HG02884 (cell line): ENCODE data around the gene POLD2.
A peak's percentile ranks its signal among the peaks of the same experiment; 100 is the strongest.
"Not testable (repeated sequence)": the region's sequence is repeated elsewhere in the genome, so short reads cannot be mapped to it uniquely, and the experiment has no call there.

Source experiments
- ATAC-seq: cut with Tn5 transposase; IDR thresholded peaks from one replicate; pipeline ENCODE4 v1.9.1; 2021; ENCODE audit warnings: mild to moderate bottlenecking, moderate library complexity; ENCODE audit not compliant: unreplicated experiment

POLD2 gene

DNA sequence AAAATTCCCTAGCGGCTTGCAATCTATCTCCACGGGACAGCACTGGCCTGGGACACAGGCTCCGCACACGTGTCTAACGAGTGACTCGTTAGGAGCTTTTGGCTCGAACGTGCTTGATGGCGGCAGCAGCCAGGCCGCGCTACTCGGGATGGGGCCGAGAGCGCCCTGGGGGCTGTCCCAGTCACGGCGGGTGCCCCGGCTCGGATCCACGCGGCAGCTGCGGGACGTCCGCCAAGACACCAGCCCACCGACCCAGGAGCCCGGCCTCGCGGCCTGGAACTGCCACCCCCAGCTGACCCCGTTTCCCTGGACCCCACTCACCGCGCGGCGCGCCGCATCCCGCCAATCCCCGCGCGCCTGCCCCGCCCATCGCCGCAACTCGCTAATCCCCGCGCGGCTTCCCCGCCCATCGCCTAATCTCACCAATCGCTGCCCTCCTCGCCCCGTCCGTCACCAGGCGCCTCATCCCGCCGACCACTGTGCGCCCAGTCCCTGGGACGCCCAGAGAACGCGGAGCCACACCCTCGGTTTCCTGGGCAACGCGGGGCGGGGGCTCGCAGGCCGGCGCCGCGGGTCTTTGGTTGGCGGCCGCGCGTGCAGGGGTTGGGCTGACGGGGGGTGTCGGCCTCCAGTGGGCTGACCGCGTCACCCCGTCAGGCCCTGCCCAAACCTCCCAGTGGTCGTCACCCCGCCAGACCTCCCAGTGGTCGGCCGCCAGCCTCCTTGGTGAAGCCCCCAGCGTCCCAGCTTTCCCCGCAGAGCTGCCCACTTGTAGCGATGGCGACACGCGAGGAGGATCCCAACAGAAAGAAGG is at the start of gene POLD2:
Gene POLD2, minus strand, starts transcription at position 359 of the 814 bp plus-strand sequence. CDS start 1,495 bp downstream, outside the sequence.
- ATAC-seq, result peak; percentile 97

DNA sequence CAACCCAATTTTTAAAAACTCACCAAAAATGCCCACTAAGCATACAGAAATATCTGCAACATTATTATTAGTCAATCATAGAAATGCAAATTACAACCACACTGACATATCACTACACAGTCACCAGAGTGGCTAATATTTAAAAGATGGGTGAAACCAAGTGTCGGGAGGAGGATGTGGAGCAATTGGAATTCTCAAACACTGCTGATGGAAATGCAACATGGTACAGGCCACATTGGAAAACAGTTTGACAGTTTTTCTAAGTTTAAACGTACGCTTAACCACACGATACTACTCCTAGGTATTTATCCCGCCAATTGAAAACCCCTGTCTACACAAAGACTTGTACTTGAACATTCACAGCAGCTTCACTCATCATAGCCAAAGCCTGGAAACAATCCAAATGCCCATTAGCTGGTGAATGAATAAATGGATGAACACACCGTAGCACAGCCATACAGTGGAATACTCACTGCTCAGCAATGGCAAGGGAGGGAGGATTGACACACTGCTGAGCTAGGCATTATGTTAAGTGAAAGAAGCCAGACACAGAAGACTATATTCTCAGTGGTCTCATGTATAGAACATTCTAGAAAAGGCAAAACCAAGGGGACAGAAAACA is 49.6 kb upstream of the POLD2 start:
- no peak for ATAC-seq

DNA sequence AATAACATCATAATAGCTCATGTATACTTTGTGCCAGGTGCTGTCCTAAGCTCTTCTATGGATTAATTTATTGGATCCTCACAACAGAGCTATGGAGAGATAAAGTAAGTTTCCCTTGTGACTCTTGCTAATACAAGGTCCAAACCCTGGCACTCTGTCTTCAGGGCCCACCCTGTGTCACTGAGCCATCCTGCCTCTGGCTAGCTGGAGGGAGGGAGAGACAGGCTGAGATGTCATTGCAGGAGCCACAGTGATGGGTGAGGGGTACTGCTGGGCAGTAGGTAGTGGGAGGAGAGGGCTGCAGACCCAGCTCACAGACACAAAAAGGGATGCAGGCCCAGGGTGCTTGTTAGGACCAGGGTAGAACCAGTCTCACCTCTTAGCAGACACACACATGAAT is 49.0 kb upstream of the POLD2 start:
- ATAC-seq, result no peak

DNA sequence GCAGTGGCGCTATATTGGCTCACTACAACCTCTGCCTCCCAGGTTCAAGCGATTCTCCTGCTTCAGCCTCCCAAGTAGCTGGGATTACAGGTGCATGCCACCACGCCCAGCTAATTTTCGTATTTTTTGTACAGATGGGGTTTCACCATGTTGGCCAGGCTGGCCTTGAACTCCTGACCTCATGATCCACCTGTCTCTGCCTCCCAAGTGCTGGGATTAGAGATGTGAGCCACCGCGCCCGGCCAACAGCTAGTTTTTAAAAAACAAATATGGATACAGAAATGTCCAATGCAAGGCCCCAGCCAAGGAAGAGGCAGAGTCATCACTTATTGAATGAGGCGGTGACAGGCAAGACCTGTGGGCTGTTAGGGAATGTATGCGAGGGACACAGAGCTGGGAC is 48.6 kb upstream of the POLD2 start:
- not testable (repeated sequence) for ATAC-seq

DNA sequence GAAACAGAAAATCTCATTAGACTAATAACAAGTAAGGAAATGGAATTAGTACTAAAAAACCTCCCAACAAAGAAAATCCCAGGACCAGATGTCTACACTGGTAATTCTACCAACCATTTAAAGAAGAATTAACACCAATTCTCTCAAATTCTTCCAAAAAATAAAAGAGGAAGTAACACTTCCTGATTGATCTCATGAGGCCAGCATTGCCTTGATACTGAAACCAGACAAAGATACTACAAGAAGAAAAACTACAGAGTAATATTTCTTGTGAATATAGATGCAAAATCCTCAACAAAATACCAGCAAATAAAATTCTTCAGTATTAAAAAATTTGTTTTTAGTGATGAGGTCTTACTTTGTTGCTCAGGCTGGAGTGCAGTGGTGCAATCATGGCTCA is 44.6 kb upstream of the POLD2 start:
- ATAC-seq, result no peak

DNA sequence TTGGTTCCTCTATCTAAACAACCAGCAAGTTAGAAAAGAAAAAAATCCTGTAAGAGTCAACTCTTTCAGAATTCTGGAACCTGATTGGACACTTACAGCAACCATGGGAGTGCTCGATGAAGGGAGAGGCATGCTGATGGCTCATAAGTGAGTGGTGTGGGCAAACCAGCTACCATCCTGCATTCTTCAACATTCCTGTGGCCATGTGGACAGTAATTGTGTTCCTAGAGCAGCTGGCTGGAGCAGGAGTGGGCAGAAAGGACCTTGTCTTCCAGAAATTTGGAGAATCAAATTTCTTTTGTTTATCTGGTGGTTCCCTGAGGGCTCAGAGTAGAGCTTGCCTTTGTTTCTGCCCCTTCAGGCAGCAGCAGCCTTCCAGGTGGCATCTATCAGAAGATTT is 40.2 kb upstream of the POLD2 start:
- no peak for ATAC-seq

DNA sequence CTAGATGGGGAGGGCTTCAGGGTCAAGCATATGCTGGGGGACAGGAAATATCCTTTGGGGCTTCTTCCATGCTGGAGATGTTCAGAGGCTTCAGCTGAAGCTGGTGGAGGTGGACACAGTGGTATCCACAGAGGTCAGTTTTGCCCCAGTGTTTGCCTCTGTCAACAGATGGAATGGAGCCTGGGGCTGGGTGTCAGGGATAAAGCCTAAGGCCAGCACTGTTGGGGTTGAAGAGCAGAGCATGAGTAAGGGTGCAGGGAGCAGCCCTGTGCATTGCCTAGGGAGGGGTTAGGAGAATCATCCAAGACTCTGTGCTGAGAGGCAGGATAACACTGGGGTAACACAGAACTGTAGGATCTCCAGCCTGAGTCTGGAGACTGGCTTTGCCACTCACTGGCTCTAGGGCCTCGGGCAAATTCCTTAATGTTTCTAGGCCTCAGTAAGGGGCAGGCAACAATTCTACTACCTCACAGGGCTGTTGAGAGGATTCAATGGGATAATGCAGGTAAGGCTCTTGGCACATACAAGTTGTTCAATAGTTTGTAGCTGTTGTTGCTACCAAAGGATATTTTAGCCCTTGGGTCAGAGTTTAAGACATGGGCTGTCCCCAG is 39.5 kb upstream of the POLD2 start:
- ATAC-seq, result no peak

DNA sequence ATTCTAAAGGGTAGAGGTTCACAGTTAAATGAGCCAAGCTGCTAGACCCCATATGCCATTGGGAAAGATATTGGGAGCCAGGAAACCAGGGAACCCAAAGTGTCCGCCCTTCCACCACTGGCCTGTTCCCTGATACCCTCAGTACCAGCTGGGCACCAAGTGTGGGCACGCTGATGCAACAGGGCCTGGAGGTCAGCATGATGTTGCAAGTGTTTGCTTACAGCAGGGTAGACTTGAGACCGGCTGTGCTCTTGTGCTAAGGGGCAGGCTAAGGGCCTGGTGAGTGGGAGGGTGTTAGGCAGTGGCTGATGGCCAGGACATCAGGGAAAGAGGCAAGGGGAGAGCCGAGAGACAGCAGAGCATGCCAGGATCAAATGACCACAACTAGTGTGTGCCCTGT is 38.8 kb upstream of the POLD2 start:
- no peak for ATAC-seq

DNA sequence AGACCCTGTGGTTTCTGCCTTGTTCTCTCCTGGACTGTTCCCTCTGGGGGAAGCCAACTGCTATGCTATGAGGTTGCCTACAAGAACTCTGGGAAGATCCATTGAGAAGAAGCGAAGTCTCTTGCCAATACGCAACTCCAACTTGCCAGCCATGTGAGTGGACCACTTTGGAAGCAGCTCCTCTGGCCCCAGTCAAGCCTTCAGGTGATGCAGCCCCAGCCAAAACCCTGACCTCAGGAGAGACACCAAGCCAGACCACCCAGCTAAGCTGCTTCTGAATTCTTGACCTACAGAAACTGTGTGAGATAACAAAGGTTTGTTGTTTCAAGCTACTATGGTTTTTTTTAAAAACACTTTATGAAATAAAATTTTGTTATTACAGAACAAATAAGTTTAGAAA is 38.0 kb upstream of the POLD2 start:
- ATAC-seq, result no peak

DNA sequence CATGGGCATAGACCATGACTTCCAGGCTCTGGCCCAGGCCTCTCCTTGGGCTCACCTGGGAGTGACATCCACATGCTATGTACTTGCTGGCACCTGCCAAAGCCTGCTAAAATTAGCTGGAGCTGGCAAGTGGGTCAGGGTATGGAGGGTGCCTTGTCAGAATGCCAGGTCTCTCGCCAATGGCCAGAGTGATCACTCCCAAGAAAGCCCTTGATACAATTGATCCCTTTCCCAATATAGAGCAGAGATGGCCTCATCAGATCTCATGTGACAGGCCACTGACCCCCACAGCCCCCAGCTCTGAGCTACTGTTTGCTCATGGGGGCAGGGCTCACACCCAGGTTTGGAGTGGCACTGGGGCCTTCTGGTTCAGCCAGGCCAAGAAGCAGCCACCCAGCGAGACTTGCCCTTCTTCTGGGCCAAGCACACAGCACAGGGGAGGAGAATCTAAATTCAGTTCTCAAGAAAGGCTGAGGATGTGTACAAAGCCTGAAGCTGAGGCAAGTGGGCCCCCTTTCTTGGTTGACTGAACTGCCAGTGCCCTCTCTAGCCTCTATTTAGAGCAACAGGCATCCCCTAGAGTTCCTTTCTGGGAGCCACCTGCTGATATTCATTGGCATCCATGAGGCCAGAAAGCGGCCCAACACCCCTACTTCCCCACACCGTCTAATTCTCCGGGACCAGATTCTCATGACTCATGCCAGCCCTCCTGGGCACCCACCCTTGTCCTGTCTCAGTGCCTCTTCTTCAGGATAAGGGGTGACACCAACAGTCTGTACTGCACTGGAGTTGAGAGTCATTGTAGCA is 36.7 kb upstream of the POLD2 start:
- no peak for ATAC-seq

DNA sequence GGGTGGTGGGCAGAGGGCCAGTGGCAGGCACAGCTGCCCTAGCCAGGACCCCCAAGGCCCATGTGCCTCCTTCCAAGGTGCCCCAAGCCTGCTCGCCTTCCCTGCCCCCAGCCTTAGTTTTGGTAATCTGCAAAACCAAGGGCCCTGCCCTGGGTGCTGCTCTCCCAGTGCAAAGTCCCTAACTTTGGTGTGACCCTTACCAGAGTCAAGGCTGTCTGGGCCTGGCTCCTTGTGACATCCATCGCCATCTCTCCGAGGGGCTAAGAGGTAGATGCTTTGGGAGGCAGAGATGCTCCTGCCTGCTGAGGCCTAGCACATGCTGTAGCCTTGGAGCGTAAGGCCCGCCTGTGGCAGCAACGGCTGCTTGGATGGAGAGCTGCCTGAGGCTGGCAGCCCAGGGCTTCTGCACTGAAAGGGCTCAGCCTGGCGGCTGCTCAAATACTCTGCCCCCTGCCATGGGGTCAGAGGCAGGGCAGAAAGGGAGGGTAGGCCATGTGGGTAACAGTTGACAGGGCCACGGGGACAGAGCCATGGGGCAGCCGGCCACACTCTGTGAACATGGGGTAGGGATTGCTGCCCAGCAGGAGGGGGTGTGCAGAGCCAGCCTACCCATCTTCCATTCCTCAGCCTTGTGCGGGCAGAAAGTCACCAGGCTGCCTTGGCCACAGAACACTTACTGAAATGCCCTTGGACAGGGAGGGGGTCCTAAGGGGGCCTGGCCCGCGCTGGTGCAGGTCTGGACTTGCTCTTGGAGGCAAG is 35.7 kb upstream of the POLD2 start:
- ATAC-seq, result no peak

DNA sequence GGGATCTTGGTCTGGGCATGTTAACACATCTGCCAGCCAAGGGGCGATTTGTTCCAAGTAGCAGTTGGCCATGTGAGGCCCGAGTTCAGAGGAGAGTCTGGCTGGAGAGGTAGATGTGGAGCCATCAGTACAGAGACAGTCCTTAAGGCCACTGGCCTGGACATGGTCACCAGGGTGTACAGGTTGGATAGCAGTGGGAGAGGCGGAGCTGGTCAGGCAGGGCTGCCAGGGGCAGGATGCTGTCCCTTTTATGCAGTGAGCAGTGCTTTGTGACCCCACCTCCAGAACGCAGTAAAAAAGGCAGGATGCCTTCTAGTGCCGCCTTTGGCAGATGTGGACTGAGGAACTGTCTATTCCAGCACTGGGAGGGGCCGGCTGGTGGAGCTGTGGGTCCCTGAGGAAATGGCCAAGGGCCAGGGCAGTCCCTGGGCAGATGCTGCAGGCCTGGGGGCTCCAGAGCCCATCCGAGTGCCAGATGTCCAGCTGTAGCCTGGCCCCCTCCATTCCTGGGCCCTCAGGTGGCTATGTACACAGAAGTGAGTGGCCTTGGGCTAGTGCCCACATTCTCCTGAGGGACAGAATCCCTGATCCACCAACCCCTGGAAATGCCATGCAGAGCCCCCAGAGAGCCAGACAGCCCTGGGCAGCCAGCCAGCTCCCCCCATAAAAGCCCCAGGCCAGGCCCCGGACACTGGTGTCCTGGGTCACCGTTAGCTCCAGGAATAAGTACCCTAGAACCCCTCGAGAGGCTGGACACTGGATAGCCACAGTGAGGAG is 34.9 kb upstream of the POLD2 start:
- ATAC-seq, result no peak

DNA sequence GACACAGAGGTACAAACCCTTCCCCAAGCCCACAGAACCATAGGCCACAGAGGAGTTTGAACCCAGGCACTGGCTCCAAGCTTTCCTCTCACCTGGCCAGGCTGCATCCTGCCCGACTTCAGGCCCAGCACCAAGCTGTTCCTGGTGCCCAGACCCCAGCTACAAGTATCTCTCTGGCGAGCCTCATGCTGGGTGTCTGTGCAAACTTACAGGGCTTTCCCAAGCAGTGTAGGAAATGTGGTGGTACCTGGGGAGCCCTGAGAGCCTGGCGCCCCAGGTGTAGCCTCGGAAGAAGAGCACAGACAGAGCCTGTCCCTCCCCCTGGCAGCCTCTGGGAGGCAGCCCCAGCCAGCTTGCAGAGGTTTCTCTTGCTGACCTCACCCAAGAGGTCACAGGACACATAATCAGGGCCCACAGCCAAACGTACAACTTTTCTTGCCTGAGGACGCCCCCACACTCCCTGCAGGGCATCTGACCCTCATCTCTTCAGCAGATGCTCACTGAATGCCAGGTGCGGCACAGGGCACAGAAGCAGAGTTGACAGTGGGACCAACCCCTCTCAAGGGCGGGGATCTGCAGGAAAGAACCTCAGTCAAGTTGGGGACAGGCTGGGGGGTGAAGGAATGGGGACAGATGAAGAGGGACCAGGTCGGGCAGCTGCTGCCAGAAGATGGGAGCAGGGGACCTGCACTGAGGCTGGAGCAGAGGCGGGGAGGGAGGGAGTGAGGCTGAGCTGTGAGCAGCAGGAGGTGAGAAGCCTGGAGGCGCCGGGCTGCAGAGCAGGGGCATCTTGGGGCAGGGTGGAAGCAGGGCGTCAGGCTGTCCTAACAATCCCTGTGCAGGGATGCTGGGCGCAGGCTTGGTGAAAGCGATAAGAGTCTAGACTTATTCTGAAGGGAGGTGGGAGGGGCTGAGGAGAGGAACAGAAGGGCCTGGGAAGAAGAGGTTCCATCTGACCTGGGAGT is 34.0 kb upstream of the POLD2 start:
- ATAC-seq, result no peak

DNA sequence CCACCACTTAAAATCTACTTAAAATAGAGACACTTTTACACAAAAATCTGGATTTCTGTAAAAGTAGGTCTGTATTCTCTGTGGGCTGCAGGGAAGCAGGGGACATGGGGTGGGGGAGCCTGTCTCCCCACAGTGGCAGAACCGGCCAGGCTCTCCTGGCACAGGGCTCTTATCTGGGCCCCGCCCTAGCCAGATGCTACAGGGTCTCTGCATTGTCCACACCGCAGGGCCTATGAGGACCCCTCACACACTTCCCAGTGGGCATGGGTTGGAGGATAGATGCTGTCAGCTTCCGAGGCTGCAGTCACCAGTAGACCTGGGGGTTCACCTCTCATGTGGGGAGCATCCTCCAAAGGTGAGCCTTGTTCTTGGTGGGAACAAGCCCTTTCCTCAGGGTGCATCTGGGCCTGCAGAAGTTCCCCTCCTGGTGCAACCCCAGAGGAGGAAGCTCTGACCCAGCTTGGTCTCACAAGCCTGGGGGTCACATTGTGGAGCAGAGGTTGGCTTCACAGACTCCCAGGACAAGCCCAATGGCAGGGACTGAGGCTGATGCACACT is 33.2 kb upstream of the POLD2 start:
- no peak for ATAC-seq

DNA sequence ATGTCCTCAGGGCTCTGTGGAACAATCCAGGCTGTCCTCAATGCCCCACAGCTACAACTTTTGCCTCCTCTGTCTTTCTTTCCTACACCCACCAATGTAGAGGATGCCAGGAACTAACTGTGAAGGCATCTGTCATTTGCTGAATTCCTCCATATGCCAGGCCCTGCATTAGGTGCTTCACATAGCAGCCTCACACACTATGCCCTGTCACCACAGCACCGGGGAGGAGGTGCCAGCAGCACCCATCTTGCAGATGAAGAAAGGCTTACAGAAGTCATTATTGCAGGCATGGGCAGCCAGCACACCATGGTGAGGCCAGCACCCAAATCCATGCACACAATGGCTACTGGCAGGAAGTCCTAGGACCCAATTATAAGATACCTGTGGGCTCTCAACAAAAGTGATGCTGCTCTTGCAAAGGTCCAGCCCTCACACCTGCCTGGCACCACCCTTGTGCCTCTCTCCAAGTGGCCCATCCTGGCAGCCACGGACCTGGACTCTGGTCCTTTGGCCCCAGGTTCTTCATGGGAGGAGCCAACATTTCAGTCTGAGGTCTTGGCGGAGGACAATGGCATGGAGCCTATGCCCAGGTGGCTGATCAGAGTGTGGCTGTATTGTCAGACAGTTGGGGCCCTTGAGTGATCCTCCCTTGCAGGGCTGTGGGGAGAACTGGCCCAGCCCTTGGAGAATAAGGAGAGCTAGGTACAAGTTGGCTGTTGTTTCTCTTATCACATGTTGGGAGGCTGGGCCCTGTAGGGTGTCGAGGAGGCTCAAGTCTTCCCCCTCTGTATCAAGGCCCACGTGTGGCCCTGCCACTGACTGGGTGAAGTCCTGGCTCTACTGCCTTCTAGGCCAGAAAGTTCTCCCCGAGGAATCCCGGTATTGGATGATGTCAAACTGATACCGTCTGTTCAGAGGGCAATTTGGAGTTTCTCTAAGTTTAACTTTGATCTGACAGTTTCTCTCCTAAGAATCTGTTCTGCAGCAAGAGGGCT is 32.1 kb upstream of the POLD2 start:
- no peak for ATAC-seq

DNA sequence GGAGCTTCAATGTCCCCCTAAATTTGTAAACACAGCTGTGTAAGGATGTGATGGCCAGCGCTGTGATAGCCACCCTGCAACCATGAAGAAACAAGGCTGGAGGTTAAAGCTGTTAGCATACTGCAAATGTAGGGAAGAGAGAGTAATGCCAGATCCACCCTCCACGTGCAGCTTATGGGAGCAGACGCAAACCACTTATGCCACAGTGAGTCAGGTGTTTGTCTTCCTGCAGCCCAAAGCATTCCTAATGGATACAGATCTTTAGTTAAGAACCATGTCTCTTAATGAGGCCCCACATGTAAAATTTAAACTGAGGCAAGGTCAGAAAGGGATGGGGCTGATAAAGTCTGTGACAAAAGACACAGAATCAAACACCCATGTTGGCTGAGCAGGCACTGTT is 31.4 kb upstream of the POLD2 start:
- no peak for ATAC-seq

DNA sequence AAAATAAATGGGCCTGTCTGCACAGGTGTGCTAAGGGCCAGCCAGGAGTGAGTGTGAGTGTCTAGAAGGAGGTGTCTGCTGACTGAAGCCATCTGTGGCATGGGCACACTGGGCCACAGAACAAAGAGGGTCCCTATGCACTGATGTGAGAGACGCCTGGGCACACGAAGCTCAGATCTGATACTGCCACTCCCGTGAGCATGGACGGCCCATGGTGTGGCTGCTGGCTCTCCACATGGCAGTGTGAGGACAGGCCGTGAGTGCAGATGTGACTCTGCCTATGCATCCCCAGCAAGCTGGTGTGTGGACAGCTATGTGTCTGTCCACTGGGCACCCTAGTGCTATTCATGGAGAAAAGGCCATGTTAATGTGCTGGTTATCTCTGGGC is 30.6 kb upstream of the POLD2 start:
- no peak for ATAC-seq
